NCI-H510A (cell line): ENCODE measurements around the gene CD151.

ENCODE experiments used
- DNase-seq: peaks from one replicate; lab custom pipeline; 2025; lab: John Stamatoyannopoulos, UW

CD151 gene

DNA sequence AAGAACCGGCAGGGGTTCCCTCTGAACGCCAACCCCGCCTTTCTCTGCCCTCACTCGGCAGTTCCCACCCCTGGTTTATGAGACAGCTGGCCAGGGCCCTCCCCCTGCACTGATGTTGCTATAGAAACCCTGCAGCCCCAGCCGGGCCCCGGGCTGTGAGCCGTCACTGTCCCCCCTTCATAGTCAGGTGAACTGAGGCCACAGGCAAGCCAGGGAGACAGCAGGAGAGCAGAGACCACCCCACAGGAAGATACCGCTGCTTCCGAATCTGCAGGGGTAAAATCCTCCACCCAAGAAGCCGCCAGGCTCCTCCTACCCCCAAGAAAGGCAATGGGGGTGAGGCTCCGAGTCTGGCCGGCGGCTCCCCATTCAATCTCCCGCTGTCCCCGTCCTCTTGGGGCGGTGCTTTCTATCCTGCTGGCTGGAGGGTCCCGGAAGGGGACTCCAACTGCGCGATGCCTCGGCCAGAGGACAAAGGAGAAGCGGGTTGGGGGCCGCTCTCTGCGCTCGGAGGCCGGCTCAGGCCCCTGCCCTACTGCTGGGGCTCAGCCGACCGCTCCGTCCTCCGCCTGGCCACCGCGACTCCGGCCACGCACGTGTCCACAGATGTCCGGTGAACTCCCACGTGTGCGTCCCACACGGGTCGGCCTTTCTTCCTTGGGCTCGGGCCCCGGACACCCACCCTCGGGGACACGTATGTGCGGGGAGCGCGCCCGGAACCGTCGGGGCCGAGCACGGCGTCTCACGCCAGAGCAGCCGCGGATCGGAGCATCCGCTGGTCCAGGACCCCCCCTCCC lies 35.3 kb upstream of the CD151 start:
- peak; percentile 61 for DNase-seq

DNA sequence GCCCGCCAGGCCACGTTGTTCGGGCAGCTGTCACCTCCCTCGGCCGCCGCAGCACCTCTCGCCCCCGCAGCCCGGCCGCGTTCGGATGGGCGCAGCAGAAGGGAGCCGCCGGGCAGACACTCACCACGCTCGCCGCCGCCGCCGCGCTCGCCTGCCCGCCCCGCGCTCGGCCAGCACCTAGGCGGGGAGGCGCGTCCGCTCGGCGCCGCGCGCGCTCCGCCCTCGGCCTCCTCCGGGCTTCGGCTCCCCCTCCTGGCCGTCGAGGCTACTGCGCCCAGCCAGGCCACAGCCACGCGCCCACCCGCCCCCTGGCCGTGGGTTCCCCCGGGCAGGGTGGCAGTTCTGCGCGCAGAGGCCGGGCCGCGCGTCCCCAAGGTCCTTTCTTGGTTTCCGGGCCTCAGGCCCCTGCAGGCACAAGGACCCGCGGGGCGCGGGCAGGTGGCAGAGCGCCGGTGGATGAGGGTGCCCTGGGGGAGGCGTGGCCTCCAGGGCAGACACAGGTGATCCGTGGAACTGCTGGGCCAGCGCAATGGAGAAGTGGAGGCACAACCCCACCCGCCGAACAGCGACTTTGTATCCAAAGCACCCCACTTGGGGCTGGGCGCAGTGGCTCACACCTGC lies 34.5 kb upstream of the CD151 start, which contains the start of gene SLC25A22:
TSS of gene SLC25A22 (minus strand) at position 189 of the 621 bp plus-strand sequence. CDS start 3,275 bp downstream, outside the sequence.
- no peak for DNase-seq

DNA sequence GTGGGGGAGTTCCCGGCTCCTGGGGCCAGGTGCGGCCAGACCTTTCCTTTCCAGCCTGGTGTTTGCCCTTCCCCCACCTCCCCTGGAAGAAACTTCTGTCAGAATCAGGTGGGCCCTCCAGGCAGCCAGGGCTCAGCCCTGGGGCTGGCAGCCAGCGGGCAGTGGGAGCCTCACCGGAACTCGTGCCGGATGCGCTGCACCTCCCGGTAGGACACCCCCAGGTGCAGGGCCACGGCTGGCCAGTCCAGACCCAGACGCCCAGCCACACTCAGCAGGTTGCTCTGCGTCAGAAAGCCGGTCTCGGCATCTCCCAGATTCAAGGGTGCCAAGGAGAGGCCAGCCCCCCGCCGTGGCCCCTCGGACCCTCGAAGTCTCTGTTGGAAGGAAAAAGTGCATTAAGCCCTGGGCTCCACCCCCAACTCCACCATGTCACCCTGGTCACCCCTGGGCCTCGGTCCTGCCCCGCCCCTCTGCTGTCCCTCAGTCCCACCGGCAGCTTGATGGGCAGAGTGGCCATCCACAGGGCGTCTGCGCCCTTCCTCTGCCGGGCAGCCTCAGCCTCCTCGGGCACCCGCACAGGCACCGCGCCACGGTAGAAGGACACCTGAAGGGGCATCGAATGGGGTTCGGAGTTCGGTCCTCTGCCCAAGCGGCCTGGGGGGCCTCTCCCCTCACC lies 33.0 kb upstream of the CD151 start:
- DNase-seq = no peak

DNA sequence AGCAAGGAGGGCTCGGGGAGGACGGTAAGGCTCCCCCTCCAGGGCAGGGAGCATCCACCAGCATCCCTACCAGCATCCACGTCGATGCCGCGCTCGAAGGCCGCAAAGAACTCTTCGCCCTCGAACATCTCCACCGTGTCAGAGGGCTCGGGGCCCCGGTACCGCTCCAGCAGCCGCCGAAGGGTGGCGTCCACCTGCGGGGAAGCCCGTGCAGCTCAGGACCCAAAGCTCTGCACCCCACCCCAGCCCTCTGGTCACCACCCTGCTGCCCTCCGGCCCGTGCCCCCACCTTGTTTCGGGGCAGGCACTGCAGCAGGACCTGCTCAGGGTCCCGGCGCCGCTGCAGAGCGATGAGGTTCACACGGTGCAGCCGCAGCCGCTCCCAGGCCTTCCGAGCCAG lies 32.3 kb upstream of the CD151 start:
- DNase-seq = no peak

DNA sequence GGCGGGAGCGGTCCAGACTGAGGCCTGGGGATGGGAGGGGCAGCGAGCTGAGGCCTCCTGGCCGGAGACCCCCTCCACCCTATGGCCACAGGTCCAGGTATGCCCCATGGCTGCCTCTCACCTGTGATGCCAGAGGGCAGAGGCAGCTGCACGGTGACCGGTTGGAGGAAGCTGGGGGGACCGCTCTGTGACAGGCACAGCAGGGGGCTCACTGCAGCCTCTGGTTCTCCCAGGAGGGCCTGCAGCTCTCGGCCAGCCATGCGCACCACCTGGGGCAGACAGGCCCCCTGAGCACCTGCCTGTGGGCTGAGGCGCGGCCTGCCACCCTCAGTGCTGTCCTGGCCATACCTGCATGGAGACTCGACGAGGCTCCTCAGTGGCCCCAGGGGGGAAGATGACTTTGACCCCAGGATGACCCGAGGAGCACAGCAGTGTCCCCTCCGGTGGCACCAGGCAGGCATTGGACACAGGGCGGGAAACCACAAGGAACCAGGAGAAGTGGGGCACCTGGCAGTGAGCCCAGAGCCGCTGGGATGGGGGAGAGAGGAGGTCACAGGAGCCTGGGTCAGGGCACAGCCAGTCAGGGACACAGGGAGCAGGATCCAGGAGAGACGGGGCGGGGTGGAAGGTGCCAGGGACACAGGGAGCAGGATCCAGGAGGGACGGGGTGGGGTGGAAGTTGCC lies 31.5 kb upstream of the CD151 start:
- no peak for DNase-seq

DNA sequence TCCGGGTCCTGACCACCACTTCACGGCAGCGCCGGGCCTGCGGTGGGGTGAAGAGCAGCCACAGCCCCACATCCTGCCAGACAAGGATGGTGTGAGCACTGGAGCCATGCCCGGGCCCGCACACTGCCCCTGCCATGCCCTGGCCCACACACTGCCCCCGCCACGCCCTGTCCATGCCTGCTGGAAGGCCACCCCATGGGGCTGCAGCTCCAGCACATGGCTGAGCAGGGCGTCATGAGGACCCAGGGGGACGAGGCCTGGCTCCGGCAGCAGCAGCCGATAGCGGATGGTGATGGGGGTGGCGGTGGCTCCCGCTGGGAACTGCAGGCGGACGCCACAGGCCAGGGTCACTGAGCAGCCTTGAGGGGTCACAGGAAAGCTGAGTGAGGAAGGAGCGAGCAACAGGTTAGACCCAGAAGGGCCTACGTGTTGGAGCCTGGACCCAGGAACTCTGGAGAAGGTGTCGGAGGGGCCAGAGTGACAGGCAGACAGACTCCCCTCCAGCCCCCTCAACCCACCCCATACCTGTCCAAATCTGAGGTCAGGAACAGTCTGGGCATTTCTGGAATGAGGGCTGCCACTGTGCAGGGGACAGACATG lies 30.6 kb upstream of the CD151 start:
- no peak for DNase-seq

DNA sequence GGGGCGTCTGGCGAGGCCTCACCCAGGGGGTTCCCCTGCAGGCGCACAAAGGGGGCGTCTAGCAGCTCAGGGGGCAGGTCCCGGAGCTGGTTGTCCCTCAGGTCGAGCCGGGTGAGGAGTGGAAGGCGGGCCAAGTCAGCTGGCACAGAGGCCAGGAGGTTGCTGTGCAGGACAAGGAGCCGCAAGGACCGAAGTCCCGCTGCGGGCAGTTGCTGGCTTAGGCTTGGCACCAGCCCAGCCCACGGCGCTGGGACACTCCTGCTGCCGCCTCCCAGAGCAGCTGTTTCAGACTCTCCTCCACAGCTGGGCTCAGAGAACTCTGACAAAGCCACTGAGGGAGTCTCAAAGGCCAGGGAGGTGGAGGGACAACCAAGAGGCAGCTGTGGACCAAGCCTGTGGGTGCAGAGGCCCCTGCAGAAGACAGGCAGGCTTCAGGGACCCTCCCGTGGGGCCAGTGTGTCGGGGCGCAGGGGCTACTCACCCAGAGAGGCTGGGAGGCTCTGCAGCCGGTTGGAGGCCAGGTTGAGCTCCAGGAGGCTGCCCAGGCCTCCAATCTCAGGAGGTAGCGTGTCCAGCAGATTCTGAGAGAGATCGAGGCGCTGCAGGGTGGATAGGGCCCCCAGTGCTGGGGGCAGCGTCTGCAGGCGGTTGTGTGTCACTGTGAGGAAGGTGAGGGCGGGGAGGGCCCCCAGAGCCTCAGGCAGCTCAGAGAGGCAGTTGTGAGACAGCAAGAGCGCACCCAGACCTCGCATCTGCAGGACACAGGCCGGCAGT lies 29.9 kb upstream of the CD151 start:
- no peak for DNase-seq

DNA sequence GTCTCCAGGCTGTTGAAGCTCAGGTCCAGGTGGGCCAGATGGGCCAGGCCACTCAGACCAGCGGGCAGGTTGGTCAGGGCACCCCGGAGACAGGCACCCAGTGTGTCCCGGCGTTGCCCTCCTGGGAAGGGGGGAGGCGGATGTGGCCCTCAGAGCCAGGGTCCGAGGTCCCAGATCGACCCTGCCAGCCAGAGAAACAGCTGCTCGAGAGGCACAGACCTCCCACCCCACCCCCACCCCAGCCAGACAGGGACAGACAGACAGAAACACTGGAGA lies 29.3 kb upstream of the CD151 start:
- DNase-seq = no peak

DNA sequence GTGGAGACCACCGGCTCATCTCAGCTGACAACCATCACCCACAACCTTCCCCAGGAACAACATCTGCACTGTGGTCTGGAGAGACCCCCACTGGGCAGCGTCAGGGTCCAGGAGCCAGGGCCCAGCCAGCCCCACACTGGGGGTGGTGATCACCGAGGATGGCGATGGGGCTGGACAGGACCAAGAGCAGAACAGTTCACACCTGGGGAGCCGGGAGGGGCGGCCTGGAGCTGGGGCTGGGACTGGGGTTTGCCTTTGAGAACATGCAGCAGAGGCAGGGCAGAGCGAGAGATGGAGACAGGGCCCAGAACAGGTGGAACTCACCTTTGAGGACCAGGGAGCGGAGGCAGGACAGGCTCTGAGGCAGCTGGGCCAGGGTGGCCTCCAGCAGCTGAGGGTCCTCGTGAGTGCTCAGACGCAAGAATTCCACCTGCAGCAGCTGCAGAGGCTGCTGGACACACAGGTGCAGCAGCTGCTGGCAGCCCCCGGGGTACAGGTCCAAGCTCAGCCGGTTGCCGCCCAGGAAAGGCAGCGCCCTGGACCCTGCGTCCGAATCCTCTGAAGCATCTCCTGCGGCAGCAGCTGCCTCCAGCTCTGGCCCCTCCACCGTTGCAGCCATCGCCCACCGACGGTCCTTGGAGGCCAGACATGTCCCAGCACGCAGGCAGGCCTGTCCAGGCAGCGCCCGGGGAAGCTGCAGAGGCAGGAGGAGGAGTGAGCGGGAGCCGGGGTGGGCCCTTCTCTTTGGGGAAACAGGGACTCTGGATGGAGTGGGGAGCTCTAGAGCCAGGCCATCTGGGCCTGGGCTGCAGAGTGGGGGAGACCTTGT lies 28.8 kb upstream of the CD151 start:
- peak; percentile 58 for DNase-seq

DNA sequence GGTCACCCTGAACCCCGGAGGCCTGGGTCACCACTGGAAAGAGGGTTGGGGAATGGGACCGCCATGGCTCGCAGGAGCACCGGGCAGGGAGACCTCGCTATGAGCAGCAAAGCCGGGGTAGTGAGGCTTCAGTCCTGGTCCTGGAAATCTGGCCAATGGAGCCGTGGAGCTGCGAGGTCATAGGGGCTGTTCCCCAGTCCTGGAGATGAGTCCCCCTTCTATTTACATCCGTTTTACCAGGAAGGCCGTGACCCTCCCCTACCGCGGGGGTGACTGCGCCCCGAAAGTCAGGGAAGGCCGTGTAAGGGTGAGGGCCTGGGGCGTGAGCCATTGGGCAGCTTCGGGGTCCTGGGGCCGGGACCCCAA lies 28.2 kb upstream of the CD151 start:
- no peak for DNase-seq

DNA sequence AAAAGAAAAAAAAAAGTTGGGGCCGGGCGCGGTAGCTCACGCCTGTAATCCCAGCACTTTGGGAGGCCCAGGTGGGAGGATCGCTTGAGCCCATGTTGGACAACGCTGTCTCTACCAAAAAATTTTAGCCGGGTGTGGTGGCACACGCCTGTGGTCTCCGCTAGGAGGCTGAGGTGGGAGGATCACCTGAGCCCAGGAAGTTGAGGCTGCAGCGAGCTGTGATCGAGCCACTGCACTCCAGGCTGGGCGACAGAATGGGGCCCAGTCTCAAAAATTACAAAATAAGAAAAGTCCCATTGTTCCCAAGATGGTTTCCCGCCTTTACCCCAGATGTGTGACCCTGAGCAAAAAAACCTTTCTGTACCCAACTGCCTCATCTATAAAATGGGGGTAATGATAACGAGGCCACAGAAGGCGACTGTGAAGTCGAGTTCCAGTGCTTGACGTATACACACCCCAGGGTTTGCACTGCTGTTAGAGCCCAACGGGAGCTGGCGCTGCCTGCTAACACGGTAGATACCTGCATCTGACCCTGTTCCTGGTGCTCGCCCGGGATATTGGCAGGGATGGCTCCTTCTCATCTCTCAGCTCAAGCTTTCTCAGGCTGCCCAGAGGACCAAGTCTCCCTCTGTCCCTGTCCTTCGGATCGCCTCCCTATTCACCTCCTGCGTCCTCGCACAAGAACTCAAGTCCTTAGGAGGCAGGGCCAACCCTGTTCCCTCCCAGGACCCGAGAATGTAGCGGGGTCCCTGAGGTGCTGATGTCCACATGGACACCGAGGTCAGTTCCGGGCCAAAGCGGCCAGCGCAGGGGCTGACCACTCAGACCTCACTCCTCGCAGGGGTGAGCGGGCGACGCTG lies 24.1 kb upstream of the CD151 start:
- no peak for DNase-seq

DNA sequence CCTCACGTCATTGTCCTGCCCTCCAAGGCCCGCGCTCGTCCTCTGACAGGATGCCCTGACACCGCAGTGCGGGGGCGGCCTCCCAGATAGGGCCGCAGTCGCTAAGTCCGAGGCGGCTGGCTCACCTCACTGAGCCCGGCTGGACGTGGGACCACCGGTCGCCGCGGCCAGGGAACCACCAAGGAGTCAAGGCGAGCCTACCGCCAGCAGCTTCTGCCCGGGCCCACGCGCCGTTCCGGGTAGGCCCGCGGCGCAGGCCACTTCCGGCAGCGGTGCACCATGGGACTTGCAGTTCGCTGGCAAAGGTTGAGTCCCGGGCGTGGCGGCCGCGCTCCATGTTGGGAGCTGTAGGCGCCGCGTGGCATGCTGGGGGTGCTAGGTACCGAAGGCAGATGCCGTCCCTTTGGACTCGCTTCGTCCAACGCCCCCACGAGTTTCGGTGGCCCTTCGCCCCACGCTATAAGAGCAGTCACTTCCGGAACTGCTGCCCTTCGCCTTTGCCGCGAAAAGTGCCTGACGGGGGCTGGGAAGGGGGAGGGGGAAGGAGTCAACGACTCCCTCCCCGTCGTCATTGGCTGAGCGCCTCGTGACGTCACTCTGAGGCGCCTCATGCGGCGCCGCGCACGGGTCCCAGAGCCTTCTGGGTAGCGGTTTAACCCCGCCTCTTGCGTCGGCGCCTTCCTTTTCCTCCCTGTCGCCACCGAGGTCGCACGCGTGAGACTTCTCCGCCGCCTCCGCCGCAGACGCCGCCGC lies 23.3 kb upstream of the CD151 start, which contains the start of gene RPLP2:
TSS of gene RPLP2 (plus strand) at position 681 of the 753 bp plus-strand sequence. CDS start 268 bp downstream, outside the sequence.
- DNase-seq = peak; percentile 87

DNA sequence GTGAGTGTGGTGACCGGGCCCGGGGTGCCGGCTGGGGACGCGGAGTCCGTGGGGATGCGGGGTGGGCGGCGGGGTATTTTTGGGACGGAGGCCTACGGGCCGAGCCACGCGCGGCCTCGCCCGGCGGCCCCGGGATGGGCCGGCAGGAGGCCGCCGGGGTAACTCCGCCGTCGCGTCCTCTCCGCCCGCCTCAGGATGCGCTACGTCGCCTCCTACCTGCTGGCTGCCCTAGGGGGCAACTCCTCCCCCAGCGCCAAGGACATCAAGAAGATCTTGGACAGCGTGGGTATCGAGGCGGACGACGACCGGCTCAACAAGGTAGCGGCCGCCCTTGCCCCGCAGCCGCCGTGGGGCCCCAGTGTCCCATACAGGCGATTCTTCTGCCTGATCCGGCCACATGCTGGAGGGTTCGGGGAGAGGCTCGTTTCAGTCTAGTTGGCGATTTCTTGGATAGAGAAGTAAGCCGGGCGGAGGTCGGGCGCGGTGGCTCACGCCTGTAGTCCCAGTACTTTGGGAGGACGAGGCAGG lies 22.6 kb upstream of the CD151 start:
- no peak for DNase-seq

DNA sequence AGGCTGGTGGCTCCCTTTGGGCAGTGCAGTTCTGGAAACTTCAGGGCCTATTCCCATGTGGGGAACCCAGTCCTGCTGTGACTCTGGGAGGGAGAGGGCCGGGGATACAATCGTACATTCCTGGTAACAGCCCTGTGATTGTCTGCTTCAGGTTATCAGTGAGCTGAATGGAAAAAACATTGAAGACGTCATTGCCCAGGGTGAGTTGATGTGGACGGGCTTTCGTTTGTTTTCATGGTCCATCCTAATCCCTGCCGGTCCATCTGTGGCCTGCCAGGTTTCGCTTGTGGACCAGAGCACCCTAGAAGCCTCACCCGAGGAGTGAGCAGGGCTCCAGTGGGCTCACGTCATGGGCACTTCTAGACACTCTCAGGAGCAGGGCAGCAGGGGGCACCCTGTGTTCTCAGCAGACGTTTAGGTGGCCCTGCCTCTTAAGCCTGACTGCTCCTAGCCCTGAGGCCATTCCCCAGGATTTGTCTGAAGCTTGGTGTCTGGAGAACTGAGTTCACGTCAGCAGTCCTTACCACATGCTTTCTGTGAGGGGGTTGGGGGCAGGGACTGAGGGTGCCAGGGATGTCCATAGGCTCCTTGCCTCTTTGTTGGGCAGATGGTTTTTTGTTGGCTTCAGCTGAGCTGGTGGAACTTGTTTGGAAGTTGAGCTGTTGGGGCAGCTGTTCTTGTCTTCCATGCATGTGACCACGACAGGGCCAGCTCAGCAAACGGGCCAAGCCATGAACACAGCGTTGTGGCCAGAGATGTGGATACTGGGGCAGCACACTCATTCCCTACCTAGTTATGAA lies 21.1 kb upstream of the CD151 start:
- DNase-seq = no peak

DNA sequence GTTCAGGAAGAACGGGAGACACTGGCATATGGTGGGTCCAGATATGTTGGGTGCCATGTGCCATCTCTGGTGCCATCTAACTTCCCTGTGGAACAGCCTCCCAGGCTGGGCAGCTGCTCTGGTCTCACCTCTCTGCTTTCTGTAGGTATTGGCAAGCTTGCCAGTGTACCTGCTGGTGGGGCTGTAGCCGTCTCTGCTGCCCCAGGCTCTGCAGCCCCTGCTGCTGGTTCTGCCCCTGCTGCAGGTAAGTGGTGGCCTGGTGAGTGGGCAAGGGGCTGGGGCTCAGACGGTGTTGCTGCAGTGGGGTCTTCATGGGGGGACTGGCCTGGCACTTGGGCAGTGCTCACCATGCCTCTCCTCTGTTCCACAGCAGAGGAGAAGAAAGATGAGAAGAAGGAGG lies 20.4 kb upstream of the CD151 start:
- no peak for DNase-seq

DNA sequence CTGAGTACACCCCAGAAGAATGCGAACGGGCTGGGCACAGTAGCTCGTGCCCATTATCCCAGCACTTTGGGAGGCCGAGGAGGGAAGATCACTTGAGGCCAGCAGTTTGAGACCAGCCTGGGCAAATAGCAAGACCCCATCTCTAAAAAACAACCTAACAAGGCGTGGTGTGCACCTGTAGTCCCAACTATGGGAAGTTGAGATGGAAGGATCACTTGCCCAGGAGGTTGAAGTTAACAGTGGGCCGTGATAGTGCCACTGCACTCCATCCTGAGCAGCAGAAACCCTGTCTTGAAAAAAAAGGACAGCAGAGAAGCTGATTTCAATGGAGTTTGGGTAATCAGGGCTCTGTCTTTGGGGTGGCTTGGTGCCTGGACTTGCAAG lies 19.7 kb upstream of the CD151 start:
- DNase-seq = no peak

DNA sequence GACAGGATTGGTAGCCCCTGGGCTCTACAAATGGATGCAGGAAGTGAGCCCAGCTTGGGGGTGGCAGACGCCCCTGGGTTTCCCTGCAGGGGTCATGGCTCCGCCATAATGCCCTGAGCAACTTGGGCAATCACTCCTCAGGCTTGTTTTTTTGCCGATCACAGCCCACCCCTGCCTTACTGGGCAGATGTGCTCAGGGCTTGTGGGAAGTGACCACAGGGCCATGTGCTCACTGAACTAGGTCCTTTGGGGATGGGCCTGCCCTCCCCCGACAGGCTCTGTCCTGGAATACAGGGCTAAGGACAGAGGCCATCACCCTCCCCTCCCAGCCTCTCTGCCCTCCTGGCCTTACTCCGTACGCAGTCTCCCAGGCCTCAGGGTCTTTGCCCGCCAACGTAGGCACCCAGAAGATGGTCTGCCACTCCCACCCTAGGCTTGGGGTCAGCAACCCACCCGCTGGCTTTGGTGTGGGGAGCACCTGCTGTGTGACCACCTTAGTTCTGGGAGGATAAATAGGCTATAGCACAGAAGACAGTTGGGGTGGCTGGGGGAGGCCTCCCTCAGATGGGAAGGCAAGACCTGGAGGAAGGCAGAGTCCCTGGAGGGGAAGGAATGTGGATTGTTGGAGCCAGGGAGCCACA lies 19.2 kb upstream of the CD151 start:
- DNase-seq = no peak
